DOHH2 (cell line): ENCODE data around the gene CTNNAL1.
"Not testable (repeated sequence)": the region's sequence is repeated elsewhere in the genome, so short reads cannot be mapped to it uniquely, and the experiment has no call there.

ENCODE experiments used
- H3F3A ChIP-seq: fragments of 200-600 bp; sonication (generic), shearing (Covaris generic); 2 replicates; pipeline ENCODE4 v1.6.0; 2016; ENCODE audit warnings: antibody characterized with exemption, mild to moderate bottlenecking; ENCODE audit not compliant: control insufficient read depth, insufficient read depth
- H3K27ac ChIP-seq: fragments of 200-600 bp; sonication (generic); 2 replicates; pipeline ENCODE4 v1.5.1; 2014; ENCODE audit warnings: low read depth, mild to moderate bottlenecking, low read length, moderate library complexity
- H3K27me3 ChIP-seq: fragments of 200-600 bp; sonication (generic); 2 replicates; pipeline ENCODE4 v1.6.1; 2014; ENCODE audit warnings: mild to moderate bottlenecking, low read length, mixed read lengths; ENCODE audit not compliant: control insufficient read depth
- H3K36me3 ChIP-seq: fragments of 200-600 bp; sonication (generic); 2 replicates; pipeline ENCODE4 v1.6.1; 2014; ENCODE audit warnings: mild to moderate bottlenecking, low read length, moderate library complexity, mixed read lengths; ENCODE audit not compliant: control insufficient read depth
- H3K4me1 ChIP-seq: fragments of 200-600 bp; sonication (generic); 2 replicates; pipeline ENCODE4 v1.6.1; 2014; ENCODE audit warnings: mild to moderate bottlenecking, low read length, mixed read lengths; ENCODE audit not compliant: control insufficient read depth
- H3K4me2 ChIP-seq: fragments of 200-600 bp; sonication (generic); 2 replicates; pipeline ENCODE4 v1.6.0; 2014; ENCODE audit warnings: mild to moderate bottlenecking, low read length, moderate library complexity
- H3K4me3 ChIP-seq: fragments of 200-600 bp; sonication (generic); 2 replicates; pipeline ENCODE4 v1.5.1; 2014; ENCODE audit warnings: mild to moderate bottlenecking, low read length, mixed read lengths
- H3K79me2 ChIP-seq: fragments of 200-600 bp; sonication (generic); 2 replicates; pipeline ENCODE4 v1.6.1; 2014; ENCODE audit warnings: mild to moderate bottlenecking, low read length, mixed read lengths; ENCODE audit not compliant: control insufficient read depth
- H3K9me2 ChIP-seq: fragments of 200-600 bp; sonication (generic); replicated peaks from 2 replicates; pipeline ENCODE4 v1.6.1; 2014; ENCODE audit warnings: mild to moderate bottlenecking, low read length, mixed read lengths; ENCODE audit not compliant: control insufficient read depth
- H3K9me3 ChIP-seq: fragments of 200-600 bp; sonication (generic); 2 replicates; pipeline ENCODE4 v1.6.1; 2014; ENCODE audit warnings: antibody characterized with exemption, low read length, mixed read lengths; ENCODE audit not compliant: control insufficient read depth, insufficient read depth
- H4K20me1 ChIP-seq: fragments of 200-600 bp; sonication (generic); 2 replicates; pipeline ENCODE4 v1.6.0; 2014; ENCODE audit warnings: low read depth, mild to moderate bottlenecking, antibody characterized with exemption, low read length, moderate library complexity; ENCODE audit not compliant: control insufficient read depth, insufficient read depth
- CTCF ChIP-seq: fragments of 200-600 bp; sonication (generic); IDR thresholded peaks from one replicate; pipeline ENCODE4 v1.5.1; 2014; ENCODE audit warnings: antibody characterized with exemption, mild to moderate bottlenecking, low read depth, low read length; ENCODE audit not compliant: poor library complexity, severe bottlenecking
- EZH2phosphoT487 ChIP-seq: fragments of 200-600 bp; sonication (generic); IDR thresholded peaks from 2 replicates; pipeline ENCODE4 v1.6.1; 2017; ENCODE audit warnings: borderline replicate concordance, mild to moderate bottlenecking, antibody characterized with exemption, low read length, moderate library complexity, mixed read lengths

CTNNAL1 gene

GRCh38 chr9:108903420-108904103, 109.7 kb downstream of the CTNNAL1 start:
- H3K79me2 ChIP-seq, result no peaks in the 10 kb centered on the region
- no peak for TF ChIP-seq EZH2phosphoT487
- TF ChIP-seq CTCF, result no peak
- no peak overlapping the region for H3K4me2 ChIP-seq
- no peaks in the 10 kb centered on the region for H3F3A ChIP-seq
- no peak overlapping the region for H3K4me3 ChIP-seq
- H3K36me3 ChIP-seq, result peaks cover 87% of the 10 kb centered on the region
- H4K20me1 ChIP-seq, result no peaks in the 10 kb centered on the region
- H3K4me1 ChIP-seq, result no peaks in the 10 kb centered on the region
- no peaks in the 10 kb centered on the region for H3K27me3 ChIP-seq
- H3K9me2 ChIP-seq, result no peaks in the 10 kb centered on the region
- H3K9me3 ChIP-seq, result no peaks in the 10 kb centered on the region
- no peak overlapping the region for H3K27ac ChIP-seq

GRCh38 chr9:108900176-108900575, 113.1 kb downstream of the CTNNAL1 start:
- Histone ChIP-seq H3K4me1 (no peaks in the 10 kb centered on the region), H3F3A (no peaks in the 10 kb centered on the region), H3K4me3 (no peak overlapping the region), H3K4me2 (no peak overlapping the region), H3K9me3 (no peaks in the 10 kb centered on the region), H3K27ac (no peak overlapping the region), H3K27me3 (no peaks in the 10 kb centered on the region), H3K36me3 (peaks cover 86% of the 10 kb centered on the region), H3K9me2 (no peaks in the 10 kb centered on the region), H3K79me2 (no peaks in the 10 kb centered on the region), H4K20me1 (no peaks in the 10 kb centered on the region)
- TF ChIP-seq CTCF (no peak), EZH2phosphoT487 (no peak)

- not testable (repeated sequence) for H3K9me2 ChIP-seq, H3K27me3 ChIP-seq, H3K79me2 ChIP-seq, H3K9me3 ChIP-seq, H3F3A ChIP-seq, H3K4me1 ChIP-seq, H3K4me2 ChIP-seq, H3K4me3 ChIP-seq, H3K27ac ChIP-seq, H4K20me1 ChIP-seq
- peaks cover 89% of the 10 kb centered on the region for H3K36me3 ChIP-seq
These were observed 114.1 kb downstream of the CTNNAL1 start for GRCh38 chr9:108899023-108899695.

GRCh38 chr9:108897324-108898096, 115.8 kb downstream of the CTNNAL1 start:
- Histone ChIP-seq H3K27ac (no peak overlapping the region), H3F3A (no peaks in the 10 kb centered on the region), H4K20me1 (no peaks in the 10 kb centered on the region), H3K36me3 (peaks cover 88% of the 10 kb centered on the region), H3K4me2 (no peak overlapping the region), H3K9me3 (no peaks in the 10 kb centered on the region), H3K4me1 (no peaks in the 10 kb centered on the region), H3K4me3 (no peak overlapping the region), H3K79me2 (no peaks in the 10 kb centered on the region), H3K27me3 (no peaks in the 10 kb centered on the region), H3K9me2 (no peaks in the 10 kb centered on the region)
- no peak for TF ChIP-seq CTCF
- no peak for TF ChIP-seq EZH2phosphoT487
